Epidermal melanocyte (primary cell): ENCODE data around the gene RASA4.
"Not testable (repeated sequence)": the region's sequence is repeated elsewhere in the genome, so short reads cannot be mapped to it uniquely, and the experiment has no call there.

Experiments
- DNase-seq: peaks from one replicate; pipeline ENCODE4 v3.0.0; 2011; ENCODE audit warnings: low spot score; ENCODE audit not compliant: insufficient read length

The RASA4 gene

DNA sequence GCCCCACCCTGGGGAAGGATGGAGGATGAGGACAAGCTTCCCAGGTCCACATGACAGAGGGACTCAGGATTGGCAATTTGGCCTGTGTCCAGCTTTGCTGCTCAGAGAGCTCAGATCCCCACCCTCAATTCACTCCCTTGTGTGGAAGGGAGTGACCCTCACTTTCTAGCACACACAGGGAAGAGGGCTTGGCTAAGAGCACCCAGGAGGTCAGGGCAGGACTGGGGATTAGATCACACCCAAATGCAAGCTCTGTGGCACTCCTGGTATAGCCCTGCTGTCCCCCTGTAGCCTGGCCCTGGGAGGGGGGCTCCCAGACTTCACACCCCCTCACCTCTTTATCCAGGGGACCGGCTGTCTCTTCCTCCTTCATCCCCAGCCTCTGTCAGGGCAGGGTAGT is 72.2 kb downstream of the RASA4 start:
- DNase-seq: not testable (repeated sequence)

DNA sequence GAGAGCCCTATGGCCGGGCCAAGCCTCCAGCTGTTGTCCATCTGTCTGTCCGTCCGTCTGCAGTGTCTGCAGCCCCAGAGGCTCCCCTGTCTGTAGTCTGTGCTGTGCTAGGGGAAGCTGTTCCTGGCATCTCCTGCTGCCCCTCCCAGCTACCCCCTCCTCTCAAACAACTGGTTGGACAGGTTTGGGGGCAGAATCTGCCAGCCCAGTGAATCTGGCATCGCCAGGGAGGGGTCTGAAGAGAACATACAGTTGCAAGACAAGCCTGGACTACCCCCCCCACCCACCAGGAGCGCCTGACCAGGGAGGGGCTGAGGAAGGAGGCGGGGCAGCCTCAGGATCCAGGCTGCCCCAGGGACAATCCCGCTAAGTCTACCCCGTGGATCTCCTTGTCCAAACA is 73.0 kb downstream of the RASA4 start, which contains the start of gene UPK3BL2:
Gene UPK3BL2, minus strand, starts transcription at position 101 of the 400 bp plus-strand sequence. Its CDS starts 60 bp downstream, at position 41.
- DNase-seq: not testable (repeated sequence)

DNA sequence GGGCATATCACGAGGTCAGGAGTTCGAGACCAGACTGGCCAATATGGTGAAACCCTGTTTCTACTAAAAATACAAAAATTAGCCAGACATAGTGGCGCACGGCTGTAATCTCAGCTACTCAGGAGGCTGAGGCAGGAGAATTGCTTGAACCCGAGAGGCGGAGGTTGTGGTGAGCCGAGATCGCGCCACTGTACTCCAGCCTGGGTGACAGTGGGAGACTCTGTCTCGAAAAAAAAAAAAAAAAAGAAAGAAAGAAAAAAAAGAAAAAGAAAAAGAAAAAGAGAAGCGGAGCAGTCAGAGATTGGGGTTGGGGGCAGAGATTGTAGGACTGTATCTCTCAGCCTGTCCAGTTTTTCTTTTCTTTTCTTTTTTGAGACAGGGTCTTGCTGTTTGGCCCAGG is 73.8 kb downstream of the RASA4 start:
- DNase-seq: not testable (repeated sequence)

DNA sequence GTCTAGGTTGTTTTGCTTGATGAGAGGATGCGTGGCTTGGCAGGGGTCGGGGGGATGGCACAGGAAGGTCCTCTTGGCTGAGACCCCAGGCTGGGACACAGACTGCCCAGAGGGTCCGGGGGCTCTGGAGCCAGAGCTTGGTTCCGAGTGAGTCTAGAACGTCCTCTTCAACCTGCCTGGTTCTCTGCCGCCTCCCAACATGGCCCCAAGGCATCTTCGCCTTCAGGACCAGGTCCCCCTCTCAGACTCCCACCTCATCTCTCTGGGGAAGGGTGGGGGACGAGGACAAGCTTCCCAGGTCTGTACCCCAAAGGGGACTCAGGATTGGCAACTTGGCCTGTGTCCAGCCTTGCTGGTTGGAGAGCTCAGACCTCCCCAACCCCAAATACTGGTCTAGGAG is 74.5 kb downstream of the RASA4 start:
- DNase-seq: not testable (repeated sequence)

DNA sequence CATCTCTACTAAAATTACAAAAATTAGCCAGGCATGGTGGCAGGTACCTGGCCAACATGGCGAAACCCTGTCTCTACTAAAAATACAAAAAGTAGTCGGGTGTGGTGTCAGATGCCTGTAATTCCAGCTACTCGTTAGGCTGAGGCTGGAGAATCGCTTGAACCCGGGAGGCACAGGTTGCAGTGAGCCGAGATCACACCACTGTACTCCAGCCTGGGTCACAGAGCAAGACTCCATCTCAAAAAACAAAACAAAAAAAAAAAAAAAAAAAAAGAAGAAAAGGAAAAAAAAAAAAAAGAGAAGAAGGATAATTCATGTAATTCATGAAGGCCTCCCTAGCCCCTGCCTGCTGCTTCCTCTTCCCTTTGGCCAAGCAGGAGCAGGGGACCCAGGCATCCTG is 76.0 kb downstream of the RASA4 start:
- DNase-seq: not testable (repeated sequence)

DNA sequence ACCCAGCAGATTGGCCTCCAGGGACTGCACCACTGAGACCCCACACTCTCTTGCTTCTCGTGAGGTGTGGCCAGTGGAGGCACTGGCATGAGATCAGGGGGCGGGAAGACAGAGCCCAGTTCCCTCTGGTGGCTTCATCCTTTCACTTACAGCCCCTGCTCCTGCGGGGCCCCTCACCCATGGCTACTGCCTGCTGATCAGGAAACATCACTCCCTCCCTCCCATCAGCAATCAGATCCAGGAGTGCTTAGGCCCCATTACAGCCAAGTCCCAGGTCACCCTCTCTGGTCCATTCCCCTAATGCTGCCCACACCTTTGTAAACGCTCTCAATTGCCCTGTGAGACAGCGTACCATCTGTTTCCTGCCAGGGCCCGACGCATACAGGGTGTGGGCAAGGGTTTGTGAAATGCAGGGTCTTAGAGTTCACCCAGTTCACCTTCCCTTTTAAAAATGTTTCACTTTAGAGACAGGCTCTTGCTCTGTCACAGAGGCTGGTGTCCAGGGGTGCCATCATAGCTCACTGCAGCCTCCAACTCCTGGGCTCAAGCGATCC is 81.4 kb downstream of the RASA4 start:
- DNase-seq: not testable (repeated sequence)

DNA sequence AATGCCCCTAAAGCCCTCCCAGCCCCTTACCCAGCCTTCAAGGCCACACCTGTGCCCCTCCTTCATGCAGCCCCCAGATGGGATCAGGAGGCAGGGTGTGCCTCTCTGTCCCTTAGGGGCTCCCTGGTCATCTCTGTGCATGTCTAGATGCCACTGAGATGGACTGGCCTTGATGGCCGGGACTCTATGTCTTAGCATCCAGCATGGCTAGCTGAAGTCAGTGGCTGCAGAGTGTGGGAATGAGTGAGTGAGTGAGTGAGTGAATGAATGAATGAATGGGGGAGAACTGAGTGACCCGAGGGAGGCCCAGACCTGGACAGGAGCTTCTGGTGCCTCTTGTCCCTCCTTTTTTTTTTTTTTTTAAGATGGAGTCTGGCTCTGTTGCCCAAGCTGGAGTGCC is 84.4 kb downstream of the RASA4 start:
- not testable (repeated sequence) for DNase-seq

DNA sequence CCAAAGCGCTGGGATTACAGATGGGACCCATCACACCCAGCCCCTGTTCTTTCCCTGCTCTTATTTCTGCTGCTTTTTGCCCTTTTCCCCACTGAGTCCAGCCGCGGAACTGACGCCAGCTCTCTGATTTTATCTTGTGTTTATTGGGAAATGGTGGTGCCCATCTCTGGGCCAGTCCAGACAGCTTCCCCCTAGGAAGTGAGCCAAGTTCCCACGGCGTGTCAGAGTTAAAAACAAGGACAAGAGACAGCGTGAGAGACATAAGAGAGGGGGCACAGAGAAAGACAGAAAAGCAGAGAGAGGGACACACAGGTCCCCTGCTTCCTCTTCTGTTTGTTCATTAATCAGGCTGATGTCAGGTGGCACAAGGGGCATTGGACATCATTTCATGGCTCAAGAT is 85.0 kb downstream of the RASA4 start:
- DNase-seq: not testable (repeated sequence)

DNA sequence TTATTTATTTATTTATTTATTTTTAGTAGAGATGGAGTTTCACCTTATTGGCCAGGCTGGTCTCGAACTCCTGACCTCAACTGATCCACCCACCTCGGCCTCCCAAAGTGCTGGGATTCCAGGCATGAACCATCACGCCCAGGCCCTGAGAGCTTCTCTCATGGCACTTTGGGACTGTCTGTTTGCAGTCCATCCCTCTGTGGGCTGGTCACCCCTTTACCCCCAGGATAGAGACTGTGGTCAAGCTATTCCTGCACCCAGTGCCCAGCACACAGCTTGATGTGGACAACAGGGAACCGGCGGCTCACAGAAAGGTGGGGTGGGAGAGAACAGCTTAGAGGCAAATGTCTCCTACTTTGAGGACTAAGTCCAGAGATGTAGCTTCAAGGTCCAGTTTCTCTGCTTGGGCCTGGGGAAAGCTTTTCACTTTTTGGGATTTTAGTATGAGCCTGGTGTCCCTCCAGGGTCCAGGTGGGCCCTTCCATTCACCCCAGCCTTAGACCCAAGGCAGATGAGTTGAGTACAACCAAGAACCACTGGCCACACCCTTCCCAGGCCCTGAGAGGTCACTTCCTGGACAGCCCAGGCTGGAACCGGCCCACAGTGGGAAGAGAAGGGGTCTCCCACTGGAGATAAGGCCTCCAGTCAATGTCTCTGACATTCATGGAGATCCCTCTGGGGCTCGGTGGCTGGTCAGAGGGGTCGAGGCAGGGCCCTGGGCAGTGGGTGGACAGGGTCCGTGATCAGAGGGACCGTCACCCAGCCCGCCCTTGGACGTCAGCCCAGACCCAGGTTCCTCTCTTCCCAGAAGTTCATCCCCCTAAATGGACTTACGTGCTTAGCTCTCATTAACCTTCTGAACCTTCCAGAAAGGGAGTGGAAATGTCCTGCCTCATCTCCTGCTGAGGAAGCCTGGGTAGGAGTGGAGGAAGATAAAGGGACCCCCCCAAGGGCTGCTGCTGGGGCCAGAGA is 88.4 kb downstream of the RASA4 start:
- not testable (repeated sequence) for DNase-seq

DNA sequence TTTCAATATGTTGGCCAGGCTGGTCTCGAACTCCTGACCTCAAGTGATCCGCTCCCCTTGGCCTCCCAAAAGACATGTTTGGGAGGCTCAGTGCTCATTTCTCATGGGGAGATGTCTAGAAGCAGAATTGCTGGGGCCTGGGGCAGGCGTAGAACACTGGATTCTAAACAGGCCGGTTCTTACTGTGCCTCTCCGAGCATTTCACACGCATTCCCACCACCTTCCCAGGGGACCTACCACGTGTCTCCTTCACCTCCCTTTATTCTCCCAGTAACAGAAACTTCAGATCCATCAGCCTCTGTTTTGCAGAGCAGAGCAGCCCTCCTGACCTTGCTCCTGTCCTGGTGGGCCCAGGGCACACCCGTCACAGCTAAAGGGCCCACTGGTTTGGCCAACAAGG is 89.4 kb downstream of the RASA4 start:
- DNase-seq: not testable (repeated sequence)

DNA sequence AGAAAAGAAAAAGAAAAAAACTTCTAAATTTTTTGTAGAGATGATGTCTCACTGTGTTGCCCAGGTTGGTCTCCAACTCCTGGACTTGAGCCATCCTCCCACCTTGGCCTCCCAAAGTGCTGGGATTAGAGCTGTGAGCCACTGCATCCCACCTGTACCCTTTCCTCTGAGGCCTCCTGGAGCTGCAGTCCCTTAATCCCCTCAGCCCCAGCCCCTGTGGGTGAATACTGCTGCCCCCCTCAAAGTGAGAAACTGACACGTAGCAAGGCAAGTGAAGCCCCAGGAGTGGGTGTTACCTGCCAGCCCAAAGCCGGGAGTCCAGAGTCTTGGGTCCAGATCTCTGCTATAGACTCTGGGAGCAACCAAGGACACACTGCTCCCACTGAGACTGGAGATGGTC is 91.8 kb downstream of the RASA4 start:
- DNase-seq: not testable (repeated sequence)
